Fibroblast of mammary gland (primary cell): ENCODE results near the gene EXOC7.

Source experiments
- DNase-seq: peaks from one replicate; pipeline ENCODE4 v3.0.0-alpha.2; 2010; ENCODE audit warnings: low read depth
- H3K4me3 ChIP-seq: 2 replicates; pipeline ENCODE4 v1.5.1; 2011; ENCODE audit warnings: low read depth, mild to moderate bottlenecking, low read length, moderate library complexity; ENCODE audit not compliant: control insufficient read depth
- TF ChIP-seq, protein P1 (sequence below): conservative IDR thresholded peaks from 2 replicates; pipeline ENCODE4 v1.5.1; 2011; ENCODE audit warnings: low read depth, low read length, inconsistent platforms; ENCODE audit not compliant: control insufficient read depth, insufficient read depth

The EXOC7 gene

DNA sequence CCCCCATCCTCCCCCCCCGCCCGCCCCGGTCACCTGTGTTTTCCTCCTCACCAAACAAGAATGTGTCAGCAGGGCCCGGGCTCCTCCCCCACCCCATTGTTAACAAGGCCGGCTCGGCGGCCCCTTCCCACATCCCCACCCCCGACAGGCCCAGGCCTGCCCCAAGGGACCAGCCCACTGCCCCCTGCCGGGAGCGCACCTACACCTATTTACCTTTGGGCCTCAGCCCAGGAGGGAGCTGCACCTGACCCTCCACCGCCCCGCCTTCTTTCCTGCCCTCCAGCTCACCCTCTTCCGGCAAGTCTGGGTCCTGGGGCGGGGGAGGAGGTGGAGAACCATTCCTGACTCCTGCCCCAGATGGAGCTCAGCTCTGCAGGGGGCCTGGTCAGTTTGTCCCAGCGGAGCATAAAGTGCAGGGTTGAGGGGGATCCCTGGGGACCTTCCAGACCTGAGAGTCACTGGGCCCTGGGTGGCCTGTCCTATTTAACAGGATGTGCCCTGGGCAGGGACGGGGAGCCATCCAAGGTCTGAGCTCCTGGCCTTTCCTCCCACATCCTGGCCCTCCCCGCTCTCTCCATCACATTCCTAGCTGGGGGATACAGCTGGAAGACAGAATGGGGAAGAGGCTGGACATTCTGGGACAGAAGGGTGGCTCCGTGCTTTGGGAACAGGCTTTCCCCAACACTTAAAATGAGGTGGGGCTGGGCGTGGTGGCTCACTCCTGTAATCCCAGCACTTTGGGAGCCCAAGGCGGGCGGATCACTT lies 29.2 kb upstream of the EXOC7 start:
- TF ChIP-seq, protein P1, sequence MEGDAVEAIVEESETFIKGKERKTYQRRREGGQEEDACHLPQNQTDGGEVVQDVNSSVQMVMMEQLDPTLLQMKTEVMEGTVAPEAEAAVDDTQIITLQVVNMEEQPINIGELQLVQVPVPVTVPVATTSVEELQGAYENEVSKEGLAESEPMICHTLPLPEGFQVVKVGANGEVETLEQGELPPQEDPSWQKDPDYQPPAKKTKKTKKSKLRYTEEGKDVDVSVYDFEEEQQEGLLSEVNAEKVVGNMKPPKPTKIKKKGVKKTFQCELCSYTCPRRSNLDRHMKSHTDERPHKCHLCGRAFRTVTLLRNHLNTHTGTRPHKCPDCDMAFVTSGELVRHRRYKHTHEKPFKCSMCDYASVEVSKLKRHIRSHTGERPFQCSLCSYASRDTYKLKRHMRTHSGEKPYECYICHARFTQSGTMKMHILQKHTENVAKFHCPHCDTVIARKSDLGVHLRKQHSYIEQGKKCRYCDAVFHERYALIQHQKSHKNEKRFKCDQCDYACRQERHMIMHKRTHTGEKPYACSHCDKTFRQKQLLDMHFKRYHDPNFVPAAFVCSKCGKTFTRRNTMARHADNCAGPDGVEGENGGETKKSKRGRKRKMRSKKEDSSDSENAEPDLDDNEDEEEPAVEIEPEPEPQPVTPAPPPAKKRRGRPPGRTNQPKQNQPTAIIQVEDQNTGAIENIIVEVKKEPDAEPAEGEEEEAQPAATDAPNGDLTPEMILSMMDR = no peak
- no peak overlapping the region for H3K4me3 ChIP-seq
- no peak for DNase-seq

DNA sequence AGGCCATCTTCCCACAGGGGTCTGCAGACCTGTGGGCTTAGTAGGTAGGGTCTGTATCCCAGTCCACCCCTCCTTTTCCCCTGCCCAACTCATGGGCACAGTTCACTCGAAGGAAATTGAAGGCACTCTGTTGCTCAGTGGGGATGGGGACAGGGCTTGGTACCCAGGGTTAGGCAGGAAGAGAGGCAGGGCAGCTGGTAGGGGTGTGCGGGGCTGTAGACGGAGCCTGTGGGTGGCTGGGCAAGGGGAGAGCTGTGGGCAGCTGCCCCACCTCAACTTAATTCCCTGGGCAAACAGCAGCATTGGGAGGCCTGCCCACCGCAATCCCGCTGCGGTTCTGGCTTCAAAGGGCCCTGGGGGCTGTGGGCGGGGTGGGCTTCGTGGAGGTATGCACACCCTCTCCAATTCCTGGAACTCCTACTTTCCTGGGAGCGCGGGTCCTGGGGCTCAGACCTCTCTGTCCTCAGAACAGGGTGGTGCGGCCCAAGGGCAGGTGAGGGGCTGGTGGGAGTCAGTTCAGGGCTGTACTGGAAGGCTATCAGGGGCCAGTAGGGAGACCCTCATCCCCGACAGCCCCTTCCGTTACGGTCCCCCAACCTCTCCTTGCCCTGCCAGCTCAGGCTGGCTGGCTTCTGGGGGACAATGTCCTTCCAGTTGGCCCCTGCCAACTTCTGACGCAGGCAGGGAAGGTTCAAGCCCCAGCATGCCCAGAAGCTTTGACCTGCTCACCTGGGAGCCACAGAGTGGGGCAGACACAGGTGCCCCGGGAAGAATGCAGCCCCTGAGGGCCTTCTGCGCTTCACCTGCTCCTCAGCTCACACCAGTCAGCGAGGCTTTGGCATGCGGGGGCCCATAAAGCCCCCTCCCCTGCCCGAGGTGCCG lies 28.3 kb upstream of the EXOC7 start:
- TF ChIP-seq, protein P1 = no peak
- H3K4me3 ChIP-seq = no peak overlapping the region
- DNase-seq = no peak

GRCh38 chr17:76131051-76131691 lies 27.6 kb upstream of the EXOC7 start:
- DNase-seq = no peak
- no peak overlapping the region for H3K4me3 ChIP-seq
- TF ChIP-seq, protein P1 = no peak

- H3K4me3 ChIP-seq = no peak overlapping the region
- TF ChIP-seq, protein P1 = no peak
- DNase-seq = no peak
Observed at GRCh38 chr17:76130473-76130872, 26.9 kb upstream of the EXOC7 start.

- no peak for DNase-seq
- TF ChIP-seq, protein P1 = no peak
Observed at GRCh38 chr17:76125922-76126321, 22.3 kb upstream of the EXOC7 start.

GRCh38 chr17:76125391-76125675 lies 21.7 kb upstream of the EXOC7 start:
- no peak overlapping the region for H3K4me3 ChIP-seq
- TF ChIP-seq, protein P1 = no peak
- DNase-seq = no peak

More at GRCh38 chr17:76125922-76126321, 22.3 kb upstream of the EXOC7 start:
- no peak overlapping the region for H3K4me3 ChIP-seq
